HG03103 (cell line): ENCODE data around the gene FMN2.

Source experiments
- ATAC-seq: cut with Tn5 transposase; IDR thresholded peaks from one replicate; pipeline ENCODE4 v1.9.1; 2021; ENCODE audit warnings: low read depth; ENCODE audit not compliant: unreplicated experiment

The FMN2 gene

DNA sequence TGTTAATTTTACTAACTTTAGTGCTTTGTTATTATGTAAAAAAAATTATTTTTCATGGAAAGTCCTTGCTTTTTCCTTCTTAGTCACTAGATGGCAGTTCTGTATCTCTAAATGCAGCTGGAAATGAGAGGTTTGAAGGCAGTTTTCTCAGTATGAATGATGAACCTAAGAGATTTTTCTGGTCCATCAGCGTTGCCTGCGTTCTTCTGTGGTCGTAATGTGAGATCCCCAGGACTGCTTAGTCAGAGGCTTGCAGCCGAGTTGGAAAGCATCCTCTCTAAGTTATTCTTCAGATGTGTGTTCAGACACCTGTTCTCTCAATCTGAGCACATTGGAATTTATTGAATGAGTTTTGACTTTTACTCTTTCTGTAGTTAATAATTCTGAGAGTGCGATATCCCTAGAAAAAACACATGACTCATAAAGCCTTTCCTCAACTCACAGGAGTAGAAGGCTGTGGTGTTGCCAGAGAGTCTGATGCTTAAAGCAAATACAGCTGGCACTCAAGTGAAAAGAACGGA is 99.3 kb downstream of the FMN2 start:
- no peak for ATAC-seq

DNA sequence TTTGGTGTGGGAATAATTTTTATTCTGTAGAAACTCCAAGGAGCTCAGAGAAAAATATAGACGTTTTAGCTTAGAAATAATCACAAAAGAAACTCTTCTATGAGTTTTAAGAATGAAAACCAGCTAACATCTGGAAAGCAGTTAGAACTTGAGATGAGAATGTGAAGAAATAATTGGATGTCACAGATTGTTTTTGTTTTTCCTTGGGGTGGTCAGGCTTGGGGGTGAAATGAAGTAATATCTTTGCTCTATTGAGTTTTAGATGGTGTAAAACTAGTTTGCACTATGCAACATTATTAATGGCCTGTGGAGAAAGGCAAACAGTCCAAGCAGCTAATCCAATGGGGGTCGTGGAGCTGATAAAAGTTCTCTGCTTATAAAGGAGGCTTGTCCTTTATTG is 101.2 kb downstream of the FMN2 start:
- no peak for ATAC-seq

GRCh38 chr1:240193679-240194078 is 102.0 kb downstream of the FMN2 start:
- ATAC-seq, result no peak

- no peak for ATAC-seq
Observed at GRCh38 chr1:240194120-240194519, 102.4 kb downstream of the FMN2 start.

- no peak for ATAC-seq
Observed at GRCh38 chr1:240198376-240198775, 106.7 kb downstream of the FMN2 start.

DNA sequence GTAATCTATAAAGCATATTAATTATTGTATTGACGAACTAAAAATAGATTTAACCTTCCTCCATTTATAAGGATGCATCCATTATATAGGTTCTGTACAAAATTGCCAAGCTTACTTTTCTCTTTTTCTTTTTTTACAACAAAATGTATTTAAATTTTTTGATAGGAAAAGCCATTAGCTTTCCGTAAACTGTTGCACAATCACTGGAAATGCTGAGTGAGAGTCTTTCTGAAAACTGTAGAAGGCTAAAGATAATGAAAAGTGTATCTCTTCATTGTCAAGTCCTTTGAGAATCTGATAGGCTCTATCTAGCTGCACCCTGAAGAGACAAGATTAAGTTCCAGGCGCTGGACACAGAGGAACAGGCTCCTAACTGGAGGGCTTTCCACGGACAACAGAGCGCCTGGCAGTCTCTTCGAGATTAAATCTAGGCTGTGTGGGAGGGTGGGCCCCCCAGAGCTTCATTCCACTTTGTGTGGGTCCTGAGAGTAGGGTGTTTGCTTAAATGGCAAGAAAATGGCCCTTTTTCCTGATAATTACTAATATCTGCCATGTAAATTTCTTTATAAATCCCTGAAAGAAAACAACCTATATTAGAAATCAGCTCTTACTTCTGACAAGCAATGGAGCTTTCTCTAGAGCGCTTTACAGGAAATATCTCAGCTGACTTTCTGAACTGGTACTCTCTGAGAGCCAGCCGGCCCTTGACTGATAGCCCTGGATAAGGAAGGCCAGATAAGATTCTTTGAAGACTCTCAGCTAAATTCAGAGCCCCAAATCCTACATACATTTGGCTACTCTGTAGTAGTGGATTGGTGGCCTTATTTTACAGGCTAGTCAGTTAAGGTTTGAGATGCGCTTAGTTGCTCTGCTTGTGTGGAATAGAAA is 108.3 kb downstream of the FMN2 start:
- ATAC-seq, result no peak

DNA sequence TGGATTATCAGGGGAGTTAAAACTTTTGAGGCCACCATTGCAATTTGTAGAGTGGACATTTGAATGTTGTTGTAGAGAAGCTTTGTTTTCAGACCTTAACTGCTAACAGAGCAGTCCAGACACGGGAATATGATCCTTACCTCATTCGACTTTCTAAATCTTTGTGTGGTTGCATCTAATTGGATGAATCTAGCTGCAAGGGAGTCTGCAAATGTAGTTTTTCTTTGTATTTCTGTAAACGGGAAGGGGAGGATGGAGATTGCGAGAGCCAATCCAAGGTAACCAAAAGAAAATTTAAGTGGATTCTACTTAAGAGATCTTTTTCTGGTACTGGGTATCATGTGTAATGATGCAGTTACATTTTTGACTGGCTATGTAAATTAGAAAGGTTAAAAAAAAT is 110.2 kb downstream of the FMN2 start:
- ATAC-seq, result no peak

DNA sequence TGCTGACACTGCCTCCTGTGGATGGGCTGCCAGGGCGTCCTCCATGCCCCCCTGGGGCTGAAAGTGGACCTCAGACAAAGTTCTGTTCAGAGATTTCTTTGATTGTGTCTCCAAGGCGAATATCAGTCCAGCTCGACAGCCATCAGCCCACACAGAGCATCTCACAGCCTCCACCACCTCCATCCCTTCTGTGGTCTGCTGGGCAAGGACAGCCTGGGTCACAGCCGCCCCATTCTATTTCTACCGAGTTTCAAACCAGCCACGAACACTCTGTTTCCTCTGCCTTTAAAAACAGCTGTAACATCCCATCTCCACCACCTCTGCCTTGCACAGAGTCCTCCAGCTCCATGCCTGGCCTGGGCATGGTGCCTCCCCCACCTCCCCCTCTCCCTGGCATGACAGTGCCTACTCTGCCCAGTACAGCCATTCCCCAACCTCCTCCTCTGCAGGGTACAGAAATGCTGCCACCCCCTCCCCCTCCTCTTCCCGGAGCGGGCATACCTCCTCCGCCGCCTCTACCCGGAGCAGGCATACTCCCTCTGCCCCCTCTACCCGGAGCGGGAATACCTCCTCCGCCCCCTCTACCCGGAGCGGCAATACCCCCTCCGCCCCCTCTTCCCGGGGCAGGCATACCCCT is 115.5 kb downstream of the FMN2 start:
- ATAC-seq, result no peak

DNA sequence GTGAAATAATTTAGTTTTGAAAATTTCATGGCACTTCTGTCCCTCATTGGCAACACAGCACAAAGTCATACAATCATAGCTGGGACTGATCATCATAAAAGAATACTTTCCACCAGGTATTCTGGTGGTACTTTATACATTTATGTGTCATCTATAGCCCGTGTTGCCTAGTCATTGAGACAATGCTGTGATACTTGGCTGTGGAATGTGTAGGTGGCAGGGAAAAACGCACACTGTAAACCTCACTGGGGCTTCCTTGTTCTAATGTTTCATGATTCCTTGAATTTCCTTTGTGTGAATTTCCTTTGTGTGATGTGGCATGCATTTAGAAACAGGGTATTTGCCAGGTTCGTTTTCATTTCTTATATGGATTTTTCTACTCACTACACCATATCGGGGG is 118.3 kb downstream of the FMN2 start:
- no peak for ATAC-seq

GRCh38 chr1:240212556-240212955 is 120.9 kb downstream of the FMN2 start:
- no peak for ATAC-seq

DNA sequence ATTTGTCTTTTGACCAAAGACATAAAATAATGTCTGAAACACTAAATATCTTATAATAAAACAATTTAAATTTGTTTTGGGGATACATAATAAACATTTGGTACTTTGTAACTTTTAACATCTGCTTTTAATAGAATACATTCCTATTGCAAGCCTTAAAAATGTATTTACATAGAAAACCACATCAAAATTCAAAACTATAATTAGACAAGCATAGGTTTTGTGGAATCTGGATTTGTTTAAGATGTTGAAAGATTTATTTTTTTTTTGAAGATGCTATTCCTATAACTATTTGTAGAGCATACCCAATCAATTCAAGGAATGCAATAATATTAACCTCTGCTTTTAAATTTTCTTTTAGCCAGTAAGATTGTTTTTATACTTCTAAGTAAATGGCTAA is 125.7 kb downstream of the FMN2 start:
- no peak for ATAC-seq

GRCh38 chr1:240219104-240219503 is 127.4 kb downstream of the FMN2 start:
- ATAC-seq, result no peak

DNA sequence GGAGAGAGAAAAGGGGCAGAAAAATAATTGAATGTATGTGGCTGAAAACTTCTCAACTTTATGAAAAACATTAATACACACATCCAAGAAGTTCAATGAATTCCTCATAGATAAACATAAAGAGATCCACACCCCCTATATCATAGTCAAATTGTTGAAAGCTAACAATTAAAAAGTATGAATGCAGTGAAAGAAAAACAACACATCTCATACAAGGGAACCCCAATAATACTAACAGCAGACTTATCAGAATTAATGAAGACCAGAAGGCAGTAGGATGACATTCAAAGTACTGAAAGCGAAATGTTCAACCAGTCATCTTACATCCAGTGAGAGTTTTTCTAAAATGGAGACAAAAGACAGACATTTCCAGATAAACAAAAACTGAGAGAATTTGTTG is 134.4 kb downstream of the FMN2 start:
- ATAC-seq, result no peak

DNA sequence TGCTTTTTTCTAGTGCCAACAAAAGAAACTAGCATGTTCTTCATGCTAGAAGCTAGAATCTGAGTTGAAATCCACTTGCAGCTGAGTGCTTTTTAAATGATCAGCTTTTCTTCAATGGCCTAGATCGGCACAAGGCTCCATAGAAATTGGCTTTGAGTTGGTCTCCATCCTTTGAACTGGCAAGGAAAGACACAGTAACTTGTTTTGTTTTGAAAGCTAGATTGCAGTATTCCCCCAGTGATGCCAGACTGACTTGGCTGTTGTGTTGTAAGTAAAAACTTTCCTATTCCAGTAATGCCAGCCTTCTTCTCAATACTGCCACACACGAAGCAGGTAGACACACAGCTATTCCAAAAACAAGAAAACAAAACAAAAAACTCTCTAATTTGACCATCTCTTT is 139.1 kb downstream of the FMN2 start:
- no peak for ATAC-seq

- no peak for ATAC-seq
Observed at GRCh38 chr1:240232530-240232929, 140.8 kb downstream of the FMN2 start.

- no peak for ATAC-seq
Observed at GRCh38 chr1:240234485-240235210, 143.0 kb downstream of the FMN2 start.

GRCh38 chr1:240235521-240236288 is 144.0 kb downstream of the FMN2 start:
- no peak for ATAC-seq

DNA sequence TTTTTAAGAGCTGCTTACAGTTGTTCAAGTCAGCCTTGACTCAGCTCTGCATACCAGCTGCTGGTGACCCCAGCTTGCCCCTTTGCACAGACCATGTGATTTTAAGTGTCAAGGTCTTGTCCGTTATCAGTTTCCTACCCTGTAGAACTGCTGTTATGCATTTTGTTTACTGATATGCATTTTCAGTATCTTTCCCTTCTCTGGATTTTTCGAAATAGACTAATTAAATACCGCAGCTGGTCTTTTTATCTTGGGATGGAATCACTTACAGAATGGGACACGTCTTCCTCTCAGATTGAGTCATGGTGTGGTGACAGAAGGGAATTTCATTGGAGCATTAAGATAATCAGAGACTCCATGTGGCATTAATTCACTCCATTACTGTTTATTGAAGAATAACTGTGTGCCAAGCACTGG is 145.6 kb downstream of the FMN2 start:
- ATAC-seq, result no peak

DNA sequence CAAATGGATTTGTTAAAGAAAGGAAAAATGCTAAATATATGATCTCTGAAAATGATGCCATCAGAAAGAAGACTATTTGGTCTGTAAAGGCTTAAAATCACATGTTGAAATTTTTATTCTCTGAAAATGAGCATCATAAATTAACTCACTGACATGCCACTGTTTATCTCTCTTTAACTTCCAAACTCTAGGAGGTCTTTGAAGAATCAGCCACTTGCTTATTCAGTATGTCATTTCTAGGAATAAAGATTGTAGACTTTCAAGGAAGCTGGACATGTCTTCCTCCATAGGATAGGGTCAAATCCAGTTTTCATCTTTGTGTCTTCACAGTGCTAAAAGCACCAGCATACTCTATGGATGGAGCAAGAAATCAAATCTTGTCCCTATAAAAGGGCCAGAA is 147.6 kb downstream of the FMN2 start:
- no peak for ATAC-seq

- no peak for ATAC-seq
Observed at GRCh38 chr1:240241278-240241677, 149.6 kb downstream of the FMN2 start.
